ENCODE data around the gene METRNL.

The METRNL gene

GRCh38 chr17:83121921-83122820 lies 42.8 kb downstream of the METRNL start:
- no peak for TF ChIP-seq EZH2 (IDR thresholded peaks at IDR 0.05; ENCODE audit: borderline replicate concordance, low read depth, low read length, severe bottlenecking)
- Histone ChIP-seq H3K27ac (ENCODE audit: low read length) (no peak overlapping the region), H3K9me3 (ENCODE audit: insufficient read depth, low read length, severe bottlenecking) (no peaks in the 10 kb centered on the region), H3K4me3 (ENCODE audit: low read depth in 1 of 2, low read length in 2 of 2) (no peak overlapping the region), H4K20me1 (ENCODE audit: insufficient read depth, low read length) (no peaks in the 10 kb centered on the region), H3K79me2 (ENCODE audit: insufficient read depth, low read length) (no peaks in the 10 kb centered on the region), H3K27me3 (ENCODE audit: insufficient read depth, low read length, poor library complexity) (peaks cover 9% of the 10 kb centered on the region), H3K36me3 (ENCODE audit: insufficient read depth, low read length) (no peaks in the 10 kb centered on the region), H2AFZ (ENCODE audit: low read depth, low read length) (no peak overlapping the region), H3K4me2 (ENCODE audit: insufficient read depth, low read length) (no peak overlapping the region), H3K9ac (ENCODE audit: low read depth, low read length) (no peak overlapping the region), H3K4me1 (ENCODE audit: insufficient read depth, low read length) (0 out of 2 replicates have a peak, but pooled peaks cover 4% of the 10 kb centered on the region)
- ATAC-seq (ENCODE audit: insufficient read depth, low read depth) (no peak), DNase-seq (no peak)

- no peak for TF ChIP-seq EZH2 (IDR thresholded peaks at IDR 0.05; ENCODE audit: borderline replicate concordance, low read depth, low read length, severe bottlenecking)
- no peaks in the 10 kb centered on the region for H3K9me3 ChIP-seq (ENCODE audit: insufficient read depth, low read length, severe bottlenecking)
- H3K4me3 ChIP-seq (ENCODE audit: low read depth in 1 of 2, low read length in 2 of 2), result no peak overlapping the region
- ATAC-seq (ENCODE audit: insufficient read depth, low read depth) (no peak), DNase-seq (no peak)
- H3K27me3 ChIP-seq (ENCODE audit: insufficient read depth, low read length, poor library complexity), result peaks cover 9% of the 10 kb centered on the region
- no peaks in the 10 kb centered on the region for H3K79me2 ChIP-seq (ENCODE audit: insufficient read depth, low read length)
- H2AFZ ChIP-seq (ENCODE audit: low read depth, low read length), result no peak overlapping the region
- no peak overlapping the region for H3K4me2 ChIP-seq (ENCODE audit: insufficient read depth, low read length)
- H3K36me3 ChIP-seq (ENCODE audit: insufficient read depth, low read length), result no peaks in the 10 kb centered on the region
- H3K27ac ChIP-seq (ENCODE audit: low read length), result no peak overlapping the region
- H3K4me1 ChIP-seq (ENCODE audit: insufficient read depth, low read length), result 0 out of 2 replicates have a peak, but pooled peaks cover 4% of the 10 kb centered on the region
- H3K9ac ChIP-seq (ENCODE audit: low read depth, low read length), result no peak overlapping the region
- H4K20me1 ChIP-seq (ENCODE audit: insufficient read depth, low read length), result no peaks in the 10 kb centered on the region
Measured at GRCh38 chr17:83122834-83123233, 43.4 kb downstream of the METRNL start.

DNA sequence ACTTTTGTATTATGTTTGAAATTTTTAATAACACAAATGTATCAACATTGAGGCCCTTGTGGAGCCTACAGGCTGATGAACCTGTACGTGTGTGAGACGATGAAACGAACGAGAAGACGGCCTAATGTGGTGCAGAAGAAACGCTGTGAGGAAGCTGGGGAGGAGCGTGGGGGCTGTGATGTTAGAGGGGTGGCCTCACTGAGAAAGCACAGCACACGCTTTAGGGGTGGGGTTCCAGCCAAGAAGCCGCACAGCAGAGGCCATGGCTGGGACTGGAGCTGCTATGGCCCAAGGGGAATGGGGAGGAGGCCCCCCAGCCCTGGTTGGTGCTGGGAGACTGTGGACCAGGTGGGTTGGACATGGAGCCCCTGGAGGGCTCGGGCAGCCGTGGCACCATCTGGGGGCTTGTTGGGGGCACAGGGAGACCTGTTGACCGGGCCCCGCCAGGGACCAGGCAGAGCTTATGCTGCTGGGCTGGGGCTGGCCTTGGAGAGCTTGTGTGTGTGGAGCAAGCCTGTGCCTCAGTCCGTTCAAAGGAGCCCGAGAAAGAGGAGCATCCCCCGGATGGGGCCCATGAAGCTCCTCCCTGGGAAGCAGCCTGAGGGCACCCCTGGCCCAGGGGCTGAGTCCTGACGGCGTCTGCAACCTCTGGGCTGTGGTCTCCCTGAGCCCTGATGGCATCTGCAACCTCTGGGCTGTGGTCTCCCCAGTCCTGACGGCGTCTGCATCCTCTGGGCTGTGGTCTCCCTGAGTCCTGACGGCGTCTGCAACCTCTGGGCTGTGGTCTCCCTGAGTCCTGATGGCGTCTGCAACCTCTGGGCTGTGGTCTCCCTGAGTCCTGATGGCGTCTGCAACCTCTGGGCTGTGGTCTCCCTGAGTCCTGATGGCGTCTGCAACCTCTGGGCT lies 44.7 kb downstream of the METRNL start:
- H3K4me3 ChIP-seq (ENCODE audit: low read depth in 1 of 2, low read length in 2 of 2), result no peak overlapping the region
- no peak overlapping the region for H3K27ac ChIP-seq (ENCODE audit: low read length)
- no peak overlapping the region for H3K9ac ChIP-seq (ENCODE audit: low read depth, low read length)
- ATAC-seq (ENCODE audit: insufficient read depth, low read depth) (no peak), DNase-seq (no peak)
- H3K4me1 ChIP-seq (ENCODE audit: insufficient read depth, low read length), result 0 out of 2 replicates have a peak, but pooled peaks cover 4% of the 10 kb centered on the region
- H3K9me3 ChIP-seq (ENCODE audit: insufficient read depth, low read length, severe bottlenecking), result no peaks in the 10 kb centered on the region
- H3K27me3 ChIP-seq (ENCODE audit: insufficient read depth, low read length, poor library complexity), result peaks cover 5% of the 10 kb centered on the region
- H3K36me3 ChIP-seq (ENCODE audit: insufficient read depth, low read length), result no peaks in the 10 kb centered on the region
- no peak overlapping the region for H3K4me2 ChIP-seq (ENCODE audit: insufficient read depth, low read length)
- no peaks in the 10 kb centered on the region for H3K79me2 ChIP-seq (ENCODE audit: insufficient read depth, low read length)
- TF ChIP-seq EZH2 (IDR thresholded peaks at IDR 0.05; ENCODE audit: borderline replicate concordance, low read depth, low read length, severe bottlenecking) (no peak), CTCF (IDR thresholded peaks at IDR 0.05; ENCODE audit: borderline replicate concordance, extremely low read depth, low read length, poor library complexity, severe bottlenecking) (no peak)
- H2AFZ ChIP-seq (ENCODE audit: low read depth, low read length), result no peak overlapping the region
- H4K20me1 ChIP-seq (ENCODE audit: insufficient read depth, low read length), result no peaks in the 10 kb centered on the region

- H3K27ac ChIP-seq (ENCODE audit: low read length), result no peak overlapping the region
- ATAC-seq (ENCODE audit: insufficient read depth, low read depth) (no peak), DNase-seq (no peak)
- H3K4me3 ChIP-seq (ENCODE audit: low read depth in 1 of 2, low read length in 2 of 2), result no peak overlapping the region
- TF ChIP-seq CTCF (IDR thresholded peaks at IDR 0.05; ENCODE audit: borderline replicate concordance, extremely low read depth, low read length, poor library complexity, severe bottlenecking), result no peak
- TF ChIP-seq EZH2 (IDR thresholded peaks at IDR 0.05; ENCODE audit: borderline replicate concordance, low read depth, low read length, severe bottlenecking), result no peak
- peaks cover 5% of the 10 kb centered on the region for H3K27me3 ChIP-seq (ENCODE audit: insufficient read depth, low read length, poor library complexity)
- H4K20me1 ChIP-seq (ENCODE audit: insufficient read depth, low read length), result no peaks in the 10 kb centered on the region
- H3K4me2 ChIP-seq (ENCODE audit: insufficient read depth, low read length), result no peak overlapping the region
- no peaks in the 10 kb centered on the region for H3K79me2 ChIP-seq (ENCODE audit: insufficient read depth, low read length)
- 0 out of 2 replicates have a peak, but pooled peaks cover 4% of the 10 kb centered on the region for H3K4me1 ChIP-seq (ENCODE audit: insufficient read depth, low read length)
- no peak overlapping the region for H3K9ac ChIP-seq (ENCODE audit: low read depth, low read length)
- H2AFZ ChIP-seq (ENCODE audit: low read depth, low read length), result no peak overlapping the region
- no peaks in the 10 kb centered on the region for H3K9me3 ChIP-seq (ENCODE audit: insufficient read depth, low read length, severe bottlenecking)
- no peaks in the 10 kb centered on the region for H3K36me3 ChIP-seq (ENCODE audit: insufficient read depth, low read length)
Measured at GRCh38 chr17:83124871-83125514, 45.6 kb downstream of the METRNL start.

Data from DND-41 (cell line).